ENCODE results near the gene ADAM17.

Gene ADAM17

DNA sequence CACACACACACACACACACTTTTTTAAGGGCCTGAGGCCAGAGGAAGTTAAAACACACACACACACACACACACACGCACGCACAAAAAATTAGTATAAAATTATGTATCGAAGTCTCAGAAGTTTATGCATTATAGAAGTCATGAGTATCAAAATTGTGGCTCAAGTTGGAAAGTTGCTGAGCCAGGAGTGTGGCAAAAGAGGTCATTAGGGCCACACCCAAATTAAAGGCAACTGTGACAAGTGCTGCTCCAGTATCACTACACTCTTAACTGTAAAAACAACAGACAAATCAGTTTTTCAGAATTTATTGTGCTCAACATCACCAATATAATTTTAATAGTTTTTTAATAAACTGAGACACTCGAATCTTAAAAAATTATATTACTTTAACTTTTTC, 38.3 kb upstream of the ADAM17 start:
- Histone ChIP-seq H3K27me3 (ENCODE audit: low read depth, low read length) (no peaks in the 10 kb centered on the region), H4K20me1 (ENCODE audit: insufficient read depth, low read length) (peaks cover 74% of the 10 kb centered on the region), H3K36me3 (replicated peaks; ENCODE audit: low read depth, low read length) (peaks cover 36% of the 10 kb centered on the region), H3K27ac (ENCODE audit: low read length) (no peak overlapping the region), H3K9ac (ENCODE audit: low read length) (no peak overlapping the region), H2AFZ (ENCODE audit: low read depth, low read length) (no peak overlapping the region), H3K4me2 (ENCODE audit: low read length) (no peak overlapping the region), H3K4me3 (ENCODE audit: low read length) (no peak overlapping the region), H3K9me3 (ENCODE audit: insufficient read depth, low read length) (peaks cover 9% of the 10 kb centered on the region; the same call in 1 of the 2 replicates), H3K4me1 (ENCODE audit: low read length) (peaks cover 45% of the 10 kb centered on the region), H3K79me2 (ENCODE audit: low read length) (peaks cover 86% of the 10 kb centered on the region)
- no peak for TF ChIP-seq EZH2phosphoT487 (IDR thresholded peaks at IDR 0.05; ENCODE audit: low read depth)
- TF ChIP-seq, protein P1, sequence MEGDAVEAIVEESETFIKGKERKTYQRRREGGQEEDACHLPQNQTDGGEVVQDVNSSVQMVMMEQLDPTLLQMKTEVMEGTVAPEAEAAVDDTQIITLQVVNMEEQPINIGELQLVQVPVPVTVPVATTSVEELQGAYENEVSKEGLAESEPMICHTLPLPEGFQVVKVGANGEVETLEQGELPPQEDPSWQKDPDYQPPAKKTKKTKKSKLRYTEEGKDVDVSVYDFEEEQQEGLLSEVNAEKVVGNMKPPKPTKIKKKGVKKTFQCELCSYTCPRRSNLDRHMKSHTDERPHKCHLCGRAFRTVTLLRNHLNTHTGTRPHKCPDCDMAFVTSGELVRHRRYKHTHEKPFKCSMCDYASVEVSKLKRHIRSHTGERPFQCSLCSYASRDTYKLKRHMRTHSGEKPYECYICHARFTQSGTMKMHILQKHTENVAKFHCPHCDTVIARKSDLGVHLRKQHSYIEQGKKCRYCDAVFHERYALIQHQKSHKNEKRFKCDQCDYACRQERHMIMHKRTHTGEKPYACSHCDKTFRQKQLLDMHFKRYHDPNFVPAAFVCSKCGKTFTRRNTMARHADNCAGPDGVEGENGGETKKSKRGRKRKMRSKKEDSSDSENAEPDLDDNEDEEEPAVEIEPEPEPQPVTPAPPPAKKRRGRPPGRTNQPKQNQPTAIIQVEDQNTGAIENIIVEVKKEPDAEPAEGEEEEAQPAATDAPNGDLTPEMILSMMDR (IDR thresholded peaks at IDR 0.05; ENCODE audit: low read depth, low read length): no peak

DNA sequence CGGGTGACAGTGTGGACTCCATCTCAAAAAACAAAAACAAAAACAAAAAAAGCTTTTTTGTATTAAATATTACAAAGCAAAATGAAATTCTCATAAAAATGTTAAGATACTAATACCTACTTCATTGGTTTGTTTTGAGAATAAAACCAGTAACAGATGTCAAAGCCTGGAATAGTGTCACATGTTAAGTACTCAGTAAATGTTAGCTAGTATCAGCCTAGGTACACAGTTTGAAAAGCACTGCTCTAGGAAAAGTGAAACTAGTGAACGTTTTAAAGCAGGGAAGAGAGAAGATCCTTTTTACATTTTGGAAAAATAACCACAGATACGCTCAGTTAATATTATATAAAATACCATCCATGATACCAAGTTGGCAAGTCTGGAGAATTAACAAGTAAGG, 37.1 kb upstream of the ADAM17 start:
- Histone ChIP-seq H4K20me1 (ENCODE audit: insufficient read depth, low read length) (peaks cover 66% of the 10 kb centered on the region), H3K4me2 (ENCODE audit: low read length) (no peak overlapping the region), H3K4me3 (ENCODE audit: low read length) (no peak overlapping the region), H3K36me3 (replicated peaks; ENCODE audit: low read depth, low read length) (peaks cover 32% of the 10 kb centered on the region), H3K27ac (ENCODE audit: low read length) (no peak overlapping the region), H3K27me3 (ENCODE audit: low read depth, low read length) (no peaks in the 10 kb centered on the region), H2AFZ (ENCODE audit: low read depth, low read length) (no peak overlapping the region), H3K9me3 (ENCODE audit: insufficient read depth, low read length) (no peaks in the 10 kb centered on the region), H3K79me2 (ENCODE audit: low read length) (peaks cover 82% of the 10 kb centered on the region), H3K9ac (ENCODE audit: low read length) (no peak overlapping the region), H3K4me1 (ENCODE audit: low read length) (peaks cover 38% of the 10 kb centered on the region)
- TF ChIP-seq EZH2phosphoT487 (IDR thresholded peaks at IDR 0.05; ENCODE audit: low read depth): no peak
- TF ChIP-seq, protein P1 (IDR thresholded peaks at IDR 0.05; ENCODE audit: low read depth, low read length): no peak

DNA sequence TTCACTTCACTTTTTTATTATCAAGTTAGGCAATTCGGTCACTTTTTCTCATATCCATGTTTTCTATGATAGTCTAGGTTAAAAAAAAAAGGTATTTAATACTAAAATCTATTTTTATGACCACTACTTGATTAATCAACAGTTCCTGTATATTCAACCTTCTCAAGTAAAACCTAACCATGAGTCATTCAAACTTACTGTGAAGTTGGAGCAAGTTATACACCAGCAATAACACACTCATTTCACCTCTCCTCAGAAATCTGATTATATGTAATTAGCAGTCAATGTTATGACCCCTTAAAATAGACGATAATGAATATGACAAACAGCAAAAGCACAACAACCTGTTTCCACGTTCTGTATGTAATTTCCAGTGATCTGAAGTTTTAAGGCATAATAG, 35.0 kb upstream of the ADAM17 start:
- Histone ChIP-seq H3K27me3 (ENCODE audit: low read depth, low read length) (no peaks in the 10 kb centered on the region), H3K36me3 (replicated peaks; ENCODE audit: low read depth, low read length) (peaks cover 51% of the 10 kb centered on the region), H3K4me2 (ENCODE audit: low read length) (no peak overlapping the region), H3K79me2 (ENCODE audit: low read length) (peaks cover 72% of the 10 kb centered on the region), H3K27ac (ENCODE audit: low read length) (no peak overlapping the region), H3K9ac (ENCODE audit: low read length) (no peak overlapping the region), H3K9me3 (ENCODE audit: insufficient read depth, low read length) (no peaks in the 10 kb centered on the region), H3K4me1 (ENCODE audit: low read length) (peaks cover 18% of the 10 kb centered on the region), H2AFZ (ENCODE audit: low read depth, low read length) (no peak overlapping the region), H3K4me3 (ENCODE audit: low read length) (no peak overlapping the region), H4K20me1 (ENCODE audit: insufficient read depth, low read length) (peaks cover 54% of the 10 kb centered on the region)
- TF ChIP-seq EZH2phosphoT487 (IDR thresholded peaks at IDR 0.05; ENCODE audit: low read depth): no peak
- TF ChIP-seq, protein P1 (IDR thresholded peaks at IDR 0.05; ENCODE audit: low read depth, low read length): no peak

DNA sequence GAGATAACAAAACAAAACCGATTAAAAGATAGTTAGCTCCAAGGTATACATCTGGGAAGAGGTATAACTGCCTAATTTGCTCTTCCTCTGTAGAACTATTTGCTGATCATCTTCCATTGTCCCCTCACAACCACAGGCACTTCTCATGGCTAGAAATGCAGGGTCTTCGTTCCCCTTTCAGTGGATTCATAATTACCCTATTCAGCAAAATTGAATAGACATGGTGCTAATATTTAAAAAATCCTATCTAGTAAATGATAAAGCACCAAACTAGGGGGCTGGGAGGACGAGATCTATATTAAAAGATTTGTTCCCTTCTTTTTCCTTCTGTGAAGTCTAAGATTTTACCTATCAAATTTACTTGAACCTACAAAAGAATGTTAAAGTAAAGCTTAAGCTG, 30.8 kb upstream of the ADAM17 start:
- TF ChIP-seq, protein P1 (IDR thresholded peaks at IDR 0.05; ENCODE audit: low read depth, low read length): no peak
- TF ChIP-seq EZH2phosphoT487 (IDR thresholded peaks at IDR 0.05; ENCODE audit: low read depth): no peak
- Histone ChIP-seq H4K20me1 (ENCODE audit: insufficient read depth, low read length) (peaks cover 15% of the 10 kb centered on the region), H3K27me3 (ENCODE audit: low read depth, low read length) (no peaks in the 10 kb centered on the region), H3K36me3 (replicated peaks; ENCODE audit: low read depth, low read length) (peaks cover 52% of the 10 kb centered on the region), H3K79me2 (ENCODE audit: low read length) (peaks cover 31% of the 10 kb centered on the region), H3K9me3 (ENCODE audit: insufficient read depth, low read length) (no peaks in the 10 kb centered on the region), H3K4me1 (ENCODE audit: low read length) (no peaks in the 10 kb centered on the region), H3K27ac (ENCODE audit: low read length) (no peak overlapping the region), H2AFZ (ENCODE audit: low read depth, low read length) (no peak overlapping the region), H3K4me3 (ENCODE audit: low read length) (no peak overlapping the region), H3K9ac (ENCODE audit: low read length) (no peak overlapping the region), H3K4me2 (ENCODE audit: low read length) (no peak overlapping the region)

All from OCI-LY3 (cell line).